Astrocyte of the cerebellum (primary cell): ENCODE data around the gene KMT5B.

Experiments
- DNase-seq: peaks from one replicate; pipeline ENCODE4 v3.0.0-alpha.2; 2011; ENCODE audit warnings: low read depth
- H3K4me3 ChIP-seq: 2 replicates; pipeline ENCODE4 v1.5.1; 2011; ENCODE audit warnings: mild to moderate bottlenecking, low read depth, low read length, moderate library complexity
- in situ Hi-C: cut with HindIII; loops from 2 replicates; pipeline ENCODE4 v1.10.0; 2017; ENCODE audit warnings: low sequenced_read_pairs
- TF ChIP-seq, protein P1 (sequence below): IDR thresholded peaks from 2 replicates; pipeline ENCODE4 v1.5.1; 2012; ENCODE audit warnings: low read length, low read depth, moderate library complexity, mild to moderate bottlenecking; ENCODE audit errors: missing control alignments

KMT5B gene

GRCh38 chr11:68200639-68201038 is 12.5 kb downstream of the KMT5B start:
- no peak overlapping the region for H3K4me3 ChIP-seq
- DNase-seq, result no peak
- in situ Hi-C loops, result no loop called here
- TF ChIP-seq, protein P1, sequence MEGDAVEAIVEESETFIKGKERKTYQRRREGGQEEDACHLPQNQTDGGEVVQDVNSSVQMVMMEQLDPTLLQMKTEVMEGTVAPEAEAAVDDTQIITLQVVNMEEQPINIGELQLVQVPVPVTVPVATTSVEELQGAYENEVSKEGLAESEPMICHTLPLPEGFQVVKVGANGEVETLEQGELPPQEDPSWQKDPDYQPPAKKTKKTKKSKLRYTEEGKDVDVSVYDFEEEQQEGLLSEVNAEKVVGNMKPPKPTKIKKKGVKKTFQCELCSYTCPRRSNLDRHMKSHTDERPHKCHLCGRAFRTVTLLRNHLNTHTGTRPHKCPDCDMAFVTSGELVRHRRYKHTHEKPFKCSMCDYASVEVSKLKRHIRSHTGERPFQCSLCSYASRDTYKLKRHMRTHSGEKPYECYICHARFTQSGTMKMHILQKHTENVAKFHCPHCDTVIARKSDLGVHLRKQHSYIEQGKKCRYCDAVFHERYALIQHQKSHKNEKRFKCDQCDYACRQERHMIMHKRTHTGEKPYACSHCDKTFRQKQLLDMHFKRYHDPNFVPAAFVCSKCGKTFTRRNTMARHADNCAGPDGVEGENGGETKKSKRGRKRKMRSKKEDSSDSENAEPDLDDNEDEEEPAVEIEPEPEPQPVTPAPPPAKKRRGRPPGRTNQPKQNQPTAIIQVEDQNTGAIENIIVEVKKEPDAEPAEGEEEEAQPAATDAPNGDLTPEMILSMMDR, result no peak

DNA sequence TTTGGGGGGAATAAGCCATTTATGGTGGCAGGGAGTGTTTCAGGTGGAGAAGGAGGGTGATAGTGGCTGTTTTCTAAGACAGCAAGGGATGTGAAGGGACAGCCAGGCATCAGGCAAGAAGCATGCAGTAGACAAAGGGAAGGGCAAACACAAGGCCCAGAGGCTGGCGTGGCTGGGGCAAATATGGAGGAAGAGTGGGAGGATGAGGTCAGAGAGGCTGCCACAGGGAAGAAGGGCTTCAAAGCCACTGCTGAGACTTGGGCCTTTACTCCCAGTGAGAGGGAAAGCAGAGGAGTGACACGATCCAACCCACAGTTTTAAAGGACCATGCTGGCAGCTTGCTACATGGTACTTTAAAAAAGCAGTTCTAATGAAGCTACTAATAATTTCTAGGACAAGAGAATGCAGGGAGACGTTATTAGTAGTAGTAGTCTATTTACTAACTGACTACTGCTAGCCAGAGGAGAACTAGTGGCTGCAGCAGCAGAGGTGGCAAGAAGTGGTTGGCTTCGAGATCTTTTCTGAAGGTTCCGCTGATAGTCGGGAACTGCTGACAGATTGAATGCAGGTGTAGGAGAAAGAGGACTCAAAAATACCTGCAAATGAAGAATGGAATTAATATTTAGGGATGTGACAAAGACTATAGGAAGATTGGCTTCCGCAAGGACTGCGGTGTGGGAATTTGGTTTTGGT is 13.7 kb downstream of the KMT5B start:
- in situ Hi-C loops, result no loop called here
- DNase-seq, result no peak
- no peak overlapping the region for H3K4me3 ChIP-seq
- TF ChIP-seq, protein P1, result no peak

GRCh38 chr11:68196219-68196618 is 16.9 kb downstream of the KMT5B start:
- TF ChIP-seq, protein P1, result no peak
- in situ Hi-C loops, result no loop called here
- no peak for DNase-seq
- H3K4me3 ChIP-seq, result no peak overlapping the region

GRCh38 chr11:68194675-68195294 is 18.3 kb downstream of the KMT5B start:
- no peak for DNase-seq
- H3K4me3 ChIP-seq, result no peak overlapping the region
- TF ChIP-seq, protein P1, result no peak
- in situ Hi-C loops, result no loop called here

DNA sequence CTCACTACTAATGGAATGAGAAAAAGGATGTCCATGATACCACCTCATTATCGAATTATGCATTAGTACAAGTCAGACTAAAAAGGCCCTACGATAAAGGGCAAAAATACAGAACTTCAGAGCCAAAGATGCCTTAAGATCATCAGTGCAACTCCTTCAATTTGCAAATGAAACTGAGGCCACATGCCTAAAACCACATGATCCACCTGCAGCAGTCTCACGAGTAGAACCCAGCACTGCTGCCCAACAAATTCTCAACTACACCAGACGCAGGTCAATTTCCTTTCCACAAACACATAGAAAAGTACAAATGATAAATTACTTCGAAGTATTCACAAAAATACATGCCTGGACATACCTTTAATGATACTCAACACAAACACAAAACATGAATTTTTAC is 20.1 kb downstream of the KMT5B start:
- H3K4me3 ChIP-seq, result no peak overlapping the region
- DNase-seq, result no peak
- in situ Hi-C loops, result no loop called here
- TF ChIP-seq, protein P1, result no peak

- in situ Hi-C loops, result no loop called here
- TF ChIP-seq, protein P1, result no peak
- H3K4me3 ChIP-seq, result no peak overlapping the region
- no peak for DNase-seq
Measured at GRCh38 chr11:68191661-68192579, 21.2 kb downstream of the KMT5B start.
